Activated B cell treated with CpG ODN at 0.5 μM for 24 hours (primary cell): ENCODE data around the gene ZBTB38. TPM values are rescaled to one million over a fixed set of nuclear protein-coding genes. Genes with fewer than 3 reads are reported as not detected.
A peak's percentile ranks its signal among the peaks of the same experiment; 100 is the strongest.

ENCODE experiments used
- ATAC-seq: fragments of 200-7000 bp; cut with Tn5 transposase; one replicate; pipeline ENCODE4 v1.10.0; 2021; ENCODE audit warnings: low read depth, mild to moderate bottlenecking, moderate library complexity
- CTCF ChIA-PET: fragments of 350-600 bp; sonication (Branson Sonifier 250); formaldehyde crosslinking; loops from one replicate; lab custom pipeline; 2021; ENCODE audit warnings: antibody characterized with exemption; lab: Charles Lee
- POLR2A ChIA-PET: fragments of 350-600 bp; sonication (Branson Sonifier 250); formaldehyde crosslinking; loops from one replicate; lab custom pipeline; 2021; ENCODE audit warnings: antibody characterized with exemption; lab: Charles Lee
- DNase-seq: peaks from one replicate; pipeline ENCODE4 v3.0.0; 2022
- H3K27ac Mint-ChIP-seq: one replicate; pipeline ENCODE4 v1.8.0; 2020; ENCODE audit warnings: mixed read lengths
- H3K27me3 Mint-ChIP-seq: one replicate; pipeline ENCODE4 v1.8.0; 2021; ENCODE audit warnings: mixed read lengths
- H3K36me3 Mint-ChIP-seq: one replicate; pipeline ENCODE4 v1.8.0; 2021; ENCODE audit warnings: low read depth, mixed read lengths
- H3K4me1 Mint-ChIP-seq: one replicate; pipeline ENCODE4 v1.8.0; 2021; ENCODE audit warnings: mixed read lengths
- H3K4me3 Mint-ChIP-seq: one replicate; pipeline ENCODE4 v1.8.0; 2020; ENCODE audit warnings: mild to moderate bottlenecking, mixed read lengths
- H3K9me3 Mint-ChIP-seq: one replicate; pipeline ENCODE4 v1.8.0; 2020; ENCODE audit warnings: mixed read lengths
- intact Hi-C: fragments of 100-400 bp; cut with micrococcal nuclease; formaldehyde crosslinking; loops from one replicate; pipeline ENCODE4 v1.15.1; 2024
- total RNA-seq: library from RNA; stranded (reverse); gene quantifications from 2 replicates; pipeline ENCODE4 v1.2.3, GENCODE V29; 2022
- TF ChIP-seq, protein P1 (sequence below): fragments of 200-600 bp; IDR thresholded peaks from one replicate; pipeline ENCODE4 v1.8.0; 2022; ENCODE audit warnings: antibody characterized with exemption, mild to moderate bottlenecking

Gene ZBTB38
- total RNA-seq, 1 donor from 2014 or later: 45.2 TPM

DNA sequence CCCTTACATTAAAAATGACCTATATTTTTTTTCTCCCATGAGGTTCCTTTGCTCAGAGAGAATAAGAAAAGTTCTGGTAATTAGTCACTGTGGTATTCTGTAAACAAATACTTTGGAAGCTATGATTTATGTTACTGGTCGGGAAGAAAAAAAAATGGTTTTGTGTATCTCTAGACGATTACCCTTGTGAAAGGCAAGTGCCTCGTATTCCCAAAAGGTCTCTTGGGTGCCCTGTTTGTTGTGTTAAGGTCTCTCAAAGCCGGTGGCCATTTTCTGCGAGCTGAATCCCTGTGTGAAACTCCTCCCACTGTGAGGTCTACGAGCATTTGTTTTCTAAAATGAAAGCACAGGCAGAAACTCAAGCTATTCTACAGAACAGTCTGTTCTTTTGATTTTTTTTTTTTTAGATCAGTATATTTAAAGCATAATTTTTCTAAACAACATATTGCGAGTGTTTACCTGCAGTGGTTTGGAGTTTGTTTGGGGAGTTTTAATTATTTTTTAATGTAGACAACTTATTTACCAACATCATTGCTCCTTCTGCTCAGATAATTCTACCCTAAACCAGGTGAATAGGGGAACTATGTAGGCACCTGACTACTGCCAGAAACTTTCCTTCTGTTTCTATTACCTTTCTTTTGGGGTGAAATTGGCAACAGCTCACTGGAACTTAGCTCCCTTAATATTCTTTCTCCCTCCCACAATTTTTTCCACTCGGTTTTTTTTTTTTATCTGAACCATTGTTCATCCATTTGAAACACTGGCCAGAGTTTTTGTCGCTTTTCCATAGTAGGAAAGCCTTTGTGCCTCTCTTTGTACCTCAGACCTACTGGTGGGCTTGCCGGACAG, 44.0 kb downstream of the ZBTB38 start:
- no peaks in the 10 kb centered on the region for H3K9me3 Mint-ChIP-seq
- ChIA-PET POLR2A (interaction anchor here (0.6 to 4.4 kb wide), 12 partner anchors 10 to 474 kb away, joined by 3 to 39 read pairs (median 4); partner anchors contain the start of gene RASA2), CTCF (interaction anchor here (0.7 to 1.7 kb wide), 6 partner anchors 10 to 108 kb away, joined by 3 to 6 read pairs (median 4); no protein-coding TSS in a partner anchor)
- H3K36me3 Mint-ChIP-seq: peaks cover 54% of the 10 kb centered on the region
- ATAC-seq (peak; percentile 75), DNase-seq (no peak)
- TF ChIP-seq, protein P1, sequence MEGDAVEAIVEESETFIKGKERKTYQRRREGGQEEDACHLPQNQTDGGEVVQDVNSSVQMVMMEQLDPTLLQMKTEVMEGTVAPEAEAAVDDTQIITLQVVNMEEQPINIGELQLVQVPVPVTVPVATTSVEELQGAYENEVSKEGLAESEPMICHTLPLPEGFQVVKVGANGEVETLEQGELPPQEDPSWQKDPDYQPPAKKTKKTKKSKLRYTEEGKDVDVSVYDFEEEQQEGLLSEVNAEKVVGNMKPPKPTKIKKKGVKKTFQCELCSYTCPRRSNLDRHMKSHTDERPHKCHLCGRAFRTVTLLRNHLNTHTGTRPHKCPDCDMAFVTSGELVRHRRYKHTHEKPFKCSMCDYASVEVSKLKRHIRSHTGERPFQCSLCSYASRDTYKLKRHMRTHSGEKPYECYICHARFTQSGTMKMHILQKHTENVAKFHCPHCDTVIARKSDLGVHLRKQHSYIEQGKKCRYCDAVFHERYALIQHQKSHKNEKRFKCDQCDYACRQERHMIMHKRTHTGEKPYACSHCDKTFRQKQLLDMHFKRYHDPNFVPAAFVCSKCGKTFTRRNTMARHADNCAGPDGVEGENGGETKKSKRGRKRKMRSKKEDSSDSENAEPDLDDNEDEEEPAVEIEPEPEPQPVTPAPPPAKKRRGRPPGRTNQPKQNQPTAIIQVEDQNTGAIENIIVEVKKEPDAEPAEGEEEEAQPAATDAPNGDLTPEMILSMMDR: no peak
- H3K27me3 Mint-ChIP-seq: no peaks in the 10 kb centered on the region
- peak overlapping the region; percentile 97 for H3K27ac Mint-ChIP-seq
- H3K4me1 Mint-ChIP-seq: peaks cover 44% of the 10 kb centered on the region
- intact Hi-C loops: loop anchor here (1.0 to 2.0 kb wide), 3 partner anchors 13 to 29 kb away; no protein-coding TSS in a partner anchor
- peak overlapping the region; percentile 86 for H3K4me3 Mint-ChIP-seq

DNA sequence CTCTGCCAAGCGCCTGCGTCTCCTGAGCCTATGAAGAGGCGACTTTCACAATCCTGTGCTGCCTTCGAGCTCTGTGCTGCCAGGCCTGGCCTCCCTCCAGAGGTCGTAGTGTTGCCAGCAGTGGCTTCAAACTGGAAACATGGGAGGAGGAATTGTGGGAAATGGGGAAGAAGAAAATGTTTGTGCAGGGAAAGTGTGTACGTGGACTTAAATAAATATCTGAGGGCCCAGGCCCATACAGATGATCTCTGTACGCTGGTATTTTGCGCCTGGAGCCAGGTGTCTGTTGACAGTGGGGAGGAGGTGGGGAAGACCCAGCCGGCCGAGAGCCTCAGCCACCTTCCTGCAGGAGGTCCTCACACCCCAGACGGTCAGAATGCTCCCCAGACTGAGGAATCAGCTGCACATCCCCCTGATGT, 44.6 kb downstream of the ZBTB38 start:
- POLR2A ChIA-PET: interaction anchor here (1.0 to 4.4 kb wide), 7 partner anchors 11 to 101 kb away, joined by 3 to 39 read pairs (median 6); no protein-coding TSS in a partner anchor
- Mint-ChIP-seq H3K4me1 (peaks cover 42% of the 10 kb centered on the region), H3K36me3 (peaks cover 54% of the 10 kb centered on the region)

DNA sequence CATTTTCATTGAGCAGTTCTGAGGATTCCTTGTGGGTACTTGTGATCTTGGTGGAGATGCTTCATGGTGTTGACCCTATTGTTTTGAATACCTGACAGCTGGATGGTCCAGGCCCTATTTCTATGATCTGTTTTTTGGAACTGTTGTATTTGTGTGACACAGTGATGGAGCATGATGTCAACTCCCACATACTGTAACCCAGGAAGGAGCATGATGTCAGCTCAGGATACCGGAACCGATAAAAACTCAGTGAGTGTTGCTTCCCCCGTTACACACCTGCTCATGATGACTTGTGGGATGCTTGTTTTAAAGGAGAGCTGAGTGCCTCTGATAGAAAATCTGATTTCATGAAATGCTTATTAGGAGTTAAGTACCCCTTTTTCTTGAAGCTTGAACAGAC, 45.1 kb downstream of the ZBTB38 start:
- ATAC-seq (no peak), DNase-seq (no peak)
- ChIA-PET POLR2A (interaction anchor here (1.0 to 4.4 kb wide), 3 partner anchors 11 to 40 kb away, joined by 3 to 39 read pairs (median 6); no protein-coding TSS in a partner anchor), CTCF (interaction anchor here (1.7 kb wide), 1 partner anchor 39 kb away, joined by 6 read pairs; no protein-coding TSS in a partner anchor)
- H3K4me1 Mint-ChIP-seq: peaks cover 42% of the 10 kb centered on the region
- no peaks in the 10 kb centered on the region for H3K27me3 Mint-ChIP-seq
- peaks cover 54% of the 10 kb centered on the region for H3K36me3 Mint-ChIP-seq
- H3K27ac Mint-ChIP-seq: peak overlapping the region; percentile 97
- TF ChIP-seq, protein P1: no peak
- no peak overlapping the region for H3K4me3 Mint-ChIP-seq
- H3K9me3 Mint-ChIP-seq: no peaks in the 10 kb centered on the region
- intact Hi-C loops: loop anchor here (2.0 kb wide), 1 partner anchor 15 kb away; no protein-coding TSS in a partner anchor

More for the DNA sequence above, 44.6 kb downstream of the ZBTB38 start:
- no peak for DNase-seq
- ATAC-seq: no peak
- Mint-ChIP-seq H3K27ac (peak overlapping the region; percentile 97), H3K9me3 (no peaks in the 10 kb centered on the region), H3K27me3 (no peaks in the 10 kb centered on the region), H3K4me3 (peak overlapping the region; percentile 86)
- intact Hi-C loops: loop anchor here (1.0 to 2.0 kb wide), 3 partner anchors 12 to 28 kb away; no protein-coding TSS in a partner anchor
- TF ChIP-seq, protein P1: no peak
- CTCF ChIA-PET: interaction anchor here (1.2 to 1.7 kb wide), 3 partner anchors 39 to 52 kb away, joined by 3 to 6 read pairs (median 4); no protein-coding TSS in a partner anchor

DNA sequence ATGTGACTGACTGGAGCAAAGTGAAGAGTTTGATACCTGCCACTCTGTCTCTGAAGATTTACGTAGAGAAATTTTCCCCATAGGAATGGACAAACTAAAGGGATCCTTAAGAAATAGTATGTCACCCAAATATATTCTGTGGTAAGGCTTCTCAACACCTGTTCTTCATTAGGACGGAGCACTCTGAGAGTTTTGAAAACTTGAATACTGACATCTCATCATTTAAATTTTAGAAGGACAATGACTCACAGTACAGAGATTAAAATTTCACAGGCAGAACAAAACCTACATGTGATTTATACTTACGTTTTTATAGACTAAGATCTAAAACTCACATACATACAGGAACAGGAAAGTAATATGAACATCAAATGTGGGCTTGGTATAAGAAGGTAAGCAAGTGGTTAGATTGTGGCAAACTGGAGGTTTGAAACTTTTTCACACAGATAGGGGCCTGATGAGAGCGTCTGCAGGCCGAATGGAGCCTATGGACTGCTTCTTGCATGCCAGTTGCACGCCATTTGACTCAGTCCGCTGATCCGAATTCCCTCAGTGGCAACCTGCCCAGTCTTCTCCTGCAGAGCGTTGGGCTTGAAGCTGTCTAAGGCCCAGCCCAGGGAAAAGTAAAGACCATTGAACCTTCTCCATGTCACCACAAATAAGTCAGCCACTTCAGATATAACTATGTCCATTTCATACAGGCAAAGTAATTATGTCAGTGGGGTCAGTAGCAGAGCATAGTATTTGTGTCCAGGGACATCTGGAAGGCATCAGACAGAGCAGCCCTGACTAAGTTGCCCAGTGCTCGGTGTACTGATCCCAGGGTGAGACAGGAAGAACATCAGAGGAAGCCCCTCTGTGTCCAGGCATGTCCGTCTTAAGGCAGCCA, 45.7 kb downstream of the ZBTB38 start:
- H3K4me3 Mint-ChIP-seq: no peak overlapping the region
- H3K9me3 Mint-ChIP-seq: peaks cover 4% of the 10 kb centered on the region
- CTCF ChIA-PET: no interaction called here
- POLR2A ChIA-PET: interaction anchor here (4.4 kb wide), 1 partner anchor 12 kb away, joined by 39 read pairs; no protein-coding TSS in a partner anchor
- peaks cover 42% of the 10 kb centered on the region for H3K4me1 Mint-ChIP-seq
- intact Hi-C loops: loop anchor here (2.0 kb wide), 1 partner anchor 15 kb away; no protein-coding TSS in a partner anchor
- ATAC-seq (no peak), DNase-seq (no peak)
- TF ChIP-seq, protein P1: no peak
- H3K27ac Mint-ChIP-seq: no peak overlapping the region
- H3K27me3 Mint-ChIP-seq: no peaks in the 10 kb centered on the region
- peaks cover 58% of the 10 kb centered on the region for H3K36me3 Mint-ChIP-seq
